ENCODE data around the gene SLC2A11.

Gene SLC2A11

DNA sequence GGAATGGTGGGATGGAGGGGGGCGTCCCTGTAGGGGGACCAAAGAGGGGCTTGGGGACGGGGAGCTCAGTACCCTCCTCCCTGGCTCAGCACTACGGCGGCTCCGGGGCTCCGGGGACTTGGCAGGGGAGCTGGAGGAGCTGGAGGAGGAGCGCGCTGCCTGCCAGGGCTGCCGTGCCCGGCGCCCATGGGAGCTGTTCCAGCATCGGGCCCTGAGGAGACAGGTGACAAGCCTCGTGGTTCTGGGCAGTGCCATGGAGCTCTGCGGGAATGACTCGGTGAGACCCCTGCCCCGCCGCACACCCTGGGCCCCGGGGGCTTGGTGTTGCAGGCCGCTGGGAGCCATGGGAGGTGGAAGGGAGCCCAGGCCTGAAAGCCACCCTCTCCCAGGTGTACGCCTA, 24.7 kb downstream of the SLC2A11 start:
- no peaks in the 10 kb centered on the region for H3K36me3 ChIP-seq (ENCODE audit: control insufficient read depth, insufficient read depth, low read length, severe bottlenecking)
- H3K4me3 ChIP-seq (ENCODE audit: low read length) = no peak overlapping the region
- no peaks in the 10 kb centered on the region for H3K27me3 ChIP-seq (replicated peaks; ENCODE audit: control insufficient read depth, insufficient read depth, low read length)
- H3K9ac ChIP-seq (ENCODE audit: low read length) = no peak overlapping the region
- no peak for DNase-seq (ENCODE audit: low read depth)
- H3K9me3 ChIP-seq (ENCODE audit: control insufficient read depth, low read length) = no peaks in the 10 kb centered on the region
- H3K4me1 ChIP-seq (ENCODE audit: control insufficient read depth, insufficient read depth, low read length) = no peaks in the 10 kb centered on the region

GRCh38 chr22:23883658-23884057, 26.0 kb downstream of the SLC2A11 start:
- Histone ChIP-seq H3K36me3 (ENCODE audit: control insufficient read depth, insufficient read depth, low read length, severe bottlenecking) (no peaks in the 10 kb centered on the region), H3K4me3 (ENCODE audit: low read length) (no peak overlapping the region), H3K9me3 (ENCODE audit: control insufficient read depth, low read length) (no peaks in the 10 kb centered on the region), H3K27me3 (replicated peaks; ENCODE audit: control insufficient read depth, insufficient read depth, low read length) (no peaks in the 10 kb centered on the region), H3K9ac (ENCODE audit: low read length) (no peak overlapping the region), H3K4me1 (ENCODE audit: control insufficient read depth, insufficient read depth, low read length) (peaks cover 7% of the 10 kb centered on the region)
- no peak for DNase-seq (ENCODE audit: low read depth)

DNA sequence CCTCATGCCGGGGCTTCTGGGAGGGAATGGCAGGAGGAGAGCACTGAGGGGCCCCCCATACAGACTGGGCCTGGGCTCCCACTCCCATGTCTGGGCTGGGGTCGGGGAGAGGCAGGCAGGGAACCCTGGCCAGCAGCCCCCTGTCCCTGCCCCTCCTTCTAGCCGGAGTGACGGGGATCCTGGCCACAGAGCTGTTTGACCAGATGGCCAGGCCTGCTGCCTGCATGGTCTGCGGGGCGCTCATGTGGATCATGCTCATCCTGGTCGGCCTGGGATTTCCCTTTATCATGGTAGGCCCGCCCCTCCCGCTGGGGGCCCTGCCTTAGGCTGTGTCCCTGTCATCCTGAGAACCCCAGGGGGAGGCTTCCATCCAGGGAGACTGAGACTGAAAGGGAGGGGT, 26.5 kb downstream of the SLC2A11 start:
- no peaks in the 10 kb centered on the region for H3K9me3 ChIP-seq (ENCODE audit: control insufficient read depth, low read length)
- peaks cover 12% of the 10 kb centered on the region for H3K4me1 ChIP-seq (ENCODE audit: control insufficient read depth, insufficient read depth, low read length)
- H3K36me3 ChIP-seq (ENCODE audit: control insufficient read depth, insufficient read depth, low read length, severe bottlenecking) = no peaks in the 10 kb centered on the region
- no peak for DNase-seq (ENCODE audit: low read depth)
- no peaks in the 10 kb centered on the region for H3K27me3 ChIP-seq (replicated peaks; ENCODE audit: control insufficient read depth, insufficient read depth, low read length)
- H3K9ac ChIP-seq (ENCODE audit: low read length) = no peak overlapping the region
- no peak overlapping the region for H3K4me3 ChIP-seq (ENCODE audit: low read length)

DNA sequence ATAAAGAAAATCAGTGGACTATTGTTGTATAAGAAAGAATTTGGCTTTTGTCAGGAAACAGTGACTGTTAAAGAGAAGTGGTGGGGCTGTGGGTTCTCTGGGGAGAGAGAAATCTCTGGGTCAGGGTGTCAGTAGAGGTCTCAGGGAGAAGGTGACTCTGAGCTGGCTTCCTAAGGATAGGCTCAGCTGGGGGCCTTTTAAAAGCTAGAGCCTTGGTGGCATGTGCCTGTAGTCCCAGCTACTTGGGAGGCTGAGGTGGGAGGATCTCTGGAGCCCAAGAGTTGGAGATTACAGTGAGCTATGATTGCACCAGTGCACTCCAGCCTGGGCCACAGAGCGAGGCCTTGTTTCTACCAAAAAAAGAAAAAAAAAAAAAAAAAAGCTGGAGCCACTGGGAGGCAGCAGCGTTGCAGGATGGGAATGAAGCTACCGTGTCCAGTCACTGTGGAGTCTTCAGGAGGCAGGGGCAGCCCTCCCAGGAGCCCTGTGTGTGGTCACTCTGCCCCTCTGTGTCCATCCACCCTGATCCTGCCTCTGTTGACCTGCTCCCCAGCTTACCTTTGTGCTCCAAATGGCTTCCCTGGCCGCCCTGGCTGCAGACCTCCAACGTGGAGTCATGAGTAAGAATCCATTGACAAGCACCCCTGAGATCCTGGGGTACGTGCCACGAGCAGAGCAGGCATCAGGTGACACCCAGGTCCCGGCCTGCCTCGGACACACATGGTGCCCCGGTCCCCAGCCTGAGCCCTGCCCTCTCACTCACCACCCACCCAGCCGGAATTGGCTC, 31.1 kb downstream of the SLC2A11 start:
- Histone ChIP-seq H3K9ac (ENCODE audit: low read length) (peak overlapping the region; percentile 65), H3K36me3 (ENCODE audit: control insufficient read depth, insufficient read depth, low read length, severe bottlenecking) (no peaks in the 10 kb centered on the region), H3K27me3 (replicated peaks; ENCODE audit: control insufficient read depth, insufficient read depth, low read length) (no peaks in the 10 kb centered on the region), H3K9me3 (ENCODE audit: control insufficient read depth, low read length) (no peaks in the 10 kb centered on the region), H3K4me3 (ENCODE audit: low read length) (no peak overlapping the region), H3K4me1 (ENCODE audit: control insufficient read depth, insufficient read depth, low read length) (peaks cover 20% of the 10 kb centered on the region)
- DNase-seq (ENCODE audit: low read depth) = peak; percentile 36

- Histone ChIP-seq H3K9ac (ENCODE audit: low read length) (no peak overlapping the region), H3K9me3 (ENCODE audit: control insufficient read depth, low read length) (no peaks in the 10 kb centered on the region), H3K27me3 (replicated peaks; ENCODE audit: control insufficient read depth, insufficient read depth, low read length) (no peaks in the 10 kb centered on the region), H3K4me3 (ENCODE audit: low read length) (no peak overlapping the region), H3K4me1 (ENCODE audit: control insufficient read depth, insufficient read depth, low read length) (peaks cover 22% of the 10 kb centered on the region), H3K36me3 (ENCODE audit: control insufficient read depth, insufficient read depth, low read length, severe bottlenecking) (no peaks in the 10 kb centered on the region)
- DNase-seq (ENCODE audit: low read depth) = no peak
These were observed 31.9 kb downstream of the SLC2A11 start for GRCh38 chr22:23889620-23890019.

GRCh38 chr22:23891726-23892125, 34.1 kb downstream of the SLC2A11 start:
- Histone ChIP-seq H3K9me3 (ENCODE audit: control insufficient read depth, low read length) (no peaks in the 10 kb centered on the region), H3K27me3 (replicated peaks; ENCODE audit: control insufficient read depth, insufficient read depth, low read length) (no peaks in the 10 kb centered on the region), H3K4me1 (ENCODE audit: control insufficient read depth, insufficient read depth, low read length) (peaks cover 31% of the 10 kb centered on the region), H3K36me3 (ENCODE audit: control insufficient read depth, insufficient read depth, low read length, severe bottlenecking) (peaks cover 8% of the 10 kb centered on the region), H3K9ac (ENCODE audit: low read length) (no peak overlapping the region), H3K4me3 (ENCODE audit: low read length) (no peak overlapping the region)
- no peak for DNase-seq (ENCODE audit: low read depth)

GRCh38 chr22:23892130-23892529, 34.5 kb downstream of the SLC2A11 start:
- no peak overlapping the region for H3K4me3 ChIP-seq (ENCODE audit: low read length)
- H3K4me1 ChIP-seq (ENCODE audit: control insufficient read depth, insufficient read depth, low read length) = peaks cover 31% of the 10 kb centered on the region
- DNase-seq (ENCODE audit: low read depth) = no peak
- H3K9ac ChIP-seq (ENCODE audit: low read length) = no peak overlapping the region
- H3K36me3 ChIP-seq (ENCODE audit: control insufficient read depth, insufficient read depth, low read length, severe bottlenecking) = peaks cover 11% of the 10 kb centered on the region
- H3K27me3 ChIP-seq (replicated peaks; ENCODE audit: control insufficient read depth, insufficient read depth, low read length) = no peaks in the 10 kb centered on the region
- no peaks in the 10 kb centered on the region for H3K9me3 ChIP-seq (ENCODE audit: control insufficient read depth, low read length)

GRCh38 chr22:23892706-23893105, 35.0 kb downstream of the SLC2A11 start:
- Histone ChIP-seq H3K4me1 (ENCODE audit: control insufficient read depth, insufficient read depth, low read length) (peaks cover 31% of the 10 kb centered on the region), H3K36me3 (ENCODE audit: control insufficient read depth, insufficient read depth, low read length, severe bottlenecking) (peaks cover 11% of the 10 kb centered on the region), H3K9me3 (ENCODE audit: control insufficient read depth, low read length) (no peaks in the 10 kb centered on the region), H3K9ac (ENCODE audit: low read length) (no peak overlapping the region), H3K4me3 (ENCODE audit: low read length) (no peak overlapping the region), H3K27me3 (replicated peaks; ENCODE audit: control insufficient read depth, insufficient read depth, low read length) (no peaks in the 10 kb centered on the region)
- no peak for DNase-seq (ENCODE audit: low read depth)

GRCh38 chr22:23893121-23893944, 35.7 kb downstream of the SLC2A11 start:
- peak overlapping the region; percentile 84 for H3K4me3 ChIP-seq (ENCODE audit: low read length)
- peaks cover 11% of the 10 kb centered on the region for H3K36me3 ChIP-seq (ENCODE audit: control insufficient read depth, insufficient read depth, low read length, severe bottlenecking)
- peak; percentile 10 for DNase-seq (ENCODE audit: low read depth)
- H3K27me3 ChIP-seq (replicated peaks; ENCODE audit: control insufficient read depth, insufficient read depth, low read length) = no peaks in the 10 kb centered on the region
- H3K9ac ChIP-seq (ENCODE audit: low read length) = peak overlapping the region; percentile 82
- no peaks in the 10 kb centered on the region for H3K9me3 ChIP-seq (ENCODE audit: control insufficient read depth, low read length)
- peaks cover 28% of the 10 kb centered on the region for H3K4me1 ChIP-seq (ENCODE audit: control insufficient read depth, insufficient read depth, low read length)

- Histone ChIP-seq H3K9me3 (ENCODE audit: control insufficient read depth, low read length) (no peaks in the 10 kb centered on the region), H3K4me3 (ENCODE audit: low read length) (peak within 1 kb of the TSS; percentile 84), H3K9ac (ENCODE audit: low read length) (peak within 1 kb of the TSS; percentile 82), H3K27me3 (replicated peaks; ENCODE audit: control insufficient read depth, insufficient read depth, low read length) (no peaks in the 10 kb centered on the region), H3K4me1 (ENCODE audit: control insufficient read depth, insufficient read depth, low read length) (peaks cover 20% of the 10 kb centered on the region), H3K36me3 (ENCODE audit: control insufficient read depth, insufficient read depth, low read length, severe bottlenecking) (peaks cover 11% of the 10 kb centered on the region)
- DNase-seq (ENCODE audit: low read depth) = peak; percentile 96
These were observed 36.5 kb downstream of the SLC2A11 start, which contains the start of gene MIF for GRCh38 chr22:23893945-23894709. TSS of gene MIF (plus strand) at chr22:23894383. CDS start at chr22:23894475, 92 bp downstream.
